B cell (primary cell): ENCODE data around the gene SKIDA1. TPM values are rescaled to one million over a fixed set of nuclear protein-coding genes. Genes with fewer than 3 reads are reported as not detected.

ENCODE experiments used
- ATAC-seq: fragments of 200-7000 bp; cut with Tn5 transposase; one replicate; pipeline ENCODE4 v1.10.0; 2021; ENCODE audit warnings: low read depth, mild to moderate bottlenecking, moderate number of reproducible peaks, moderate library complexity
- CTCF ChIA-PET: fragments of 350-600 bp; sonication (Branson Sonifier 250); formaldehyde crosslinking; loops from one replicate; lab custom pipeline; 2021; ENCODE audit warnings: antibody characterized with exemption, inconsistent platforms; lab: Charles Lee
- POLR2A ChIA-PET: fragments of 350-600 bp; sonication (Branson Sonifier 250); formaldehyde crosslinking; loops from one replicate; lab custom pipeline; 2021; ENCODE audit warnings: antibody characterized with exemption; lab: Charles Lee
- DNase-seq: peaks from one replicate; pipeline ENCODE4 v3.0.0; 2013
- H2AFZ ChIP-seq: 2 replicates; pipeline ENCODE4 v1.6.1; 2012; ENCODE audit warnings: mild to moderate bottlenecking, low read depth, low read length; ENCODE audit not compliant: insufficient read depth, poor library complexity, severe bottlenecking
- H3K27ac ChIP-seq, 2 donors: 1 replicate in 1 of 2; 2 replicates in 1 of 2; pipeline ENCODE4 v1.5.1; 2012 to 2013; ENCODE audit warnings: low read length in 2 of 2, mild to moderate bottlenecking in 2 of 2, moderate library complexity in 1 of 2
- H3K27me3 ChIP-seq, 4 experiments: fragments of 200-600 bp in 1 of 4; sonication (generic) in 1 of 4; replicated peaks in 1 of 4; 1 replicate in 2 of 4; 2 replicates in 2 of 4; pipeline versions ENCODE4 v1.6.1 to v1.7.0; 2013 to 2016; ENCODE audit warnings: low read length in 3 of 4, mild to moderate bottlenecking in 2 of 4, mixed read lengths in 1 of 4, moderate library complexity in 1 of 4; ENCODE audit not compliant: insufficient read depth in 4 of 4, control insufficient read depth in 3 of 4; ENCODE audit errors: control extremely low read depth in 1 of 4
- H3K36me3 ChIP-seq, 2 experiments: replicated peaks in 1 of 2; 1 replicate in 1 of 2; 2 replicates in 1 of 2; pipeline versions ENCODE4 v1.6.1 to v1.7.1; 2013; ENCODE audit warnings: low read length in 1 of 2; ENCODE audit not compliant: insufficient read depth in 2 of 2, control insufficient read depth in 1 of 2; ENCODE audit errors: control extremely low read depth in 1 of 2, extremely low read depth in 1 of 2
- H3K4me1 ChIP-seq, 2 donors: fragments of 200-600 bp in 1 of 2; sonication (generic) in 1 of 2; 1 replicate in 1 of 2; 2 replicates in 1 of 2; pipeline versions ENCODE4 v1.5.1 to v1.6.1; 2013 to 2017; ENCODE audit warnings: low read length in 2 of 2; ENCODE audit not compliant: control insufficient read depth in 2 of 2, insufficient read depth in 2 of 2
- H3K4me2 ChIP-seq: replicated peaks from 2 replicates; pipeline ENCODE3; 2012; ENCODE audit warnings: mild to moderate bottlenecking, low read depth, low read length; ENCODE audit not compliant: poor library complexity, severe bottlenecking
- H3K4me3 ChIP-seq, 5 experiments: fragments of 200-600 bp in 1 of 5; sonication (generic) in 1 of 5; 1 replicate in 3 of 5; 2 replicates in 2 of 5; pipeline versions ENCODE4 v1.5.1 to v1.7.0; 2011 to 2016; ENCODE audit warnings: low read length in 4 of 5, mild to moderate bottlenecking in 4 of 5, low read depth in 2 of 5, control low read depth in 1 of 5, moderate library complexity in 1 of 5; ENCODE audit not compliant: insufficient read depth in 1 of 5; ENCODE audit errors: control extremely low read depth in 1 of 5, extremely low read depth in 1 of 5
- H3K79me2 ChIP-seq: fragments of 200-600 bp; sonication (generic); one replicate; pipeline ENCODE4 v1.6.0; 2016; ENCODE audit warnings: low read length; ENCODE audit not compliant: control insufficient read depth, insufficient read depth
- H3K9ac ChIP-seq: fragments of 200-600 bp; sonication (generic); 2 replicates; pipeline ENCODE4 v1.6.1; 2017; ENCODE audit warnings: mild to moderate bottlenecking, low read length, moderate library complexity
- H3K9me3 ChIP-seq, 3 donors: one replicate each; pipeline versions ENCODE4 v1.6.1 to v1.7.1; 2013; ENCODE audit warnings: low read length in 2 of 3; ENCODE audit not compliant: control insufficient read depth in 2 of 3, insufficient read depth in 1 of 3; ENCODE audit errors: control extremely low read depth in 1 of 3
- H4K20me1 ChIP-seq: 2 replicates; pipeline ENCODE4 v1.6.0; 2012; ENCODE audit warnings: mild to moderate bottlenecking, low read length; ENCODE audit not compliant: insufficient read depth, control insufficient read depth, poor library complexity, severe bottlenecking
- H3K27ac Mint-ChIP-seq: one replicate; pipeline ENCODE4 v1.8.0; 2021; ENCODE audit warnings: mixed read lengths
- H3K27me3 Mint-ChIP-seq: one replicate; pipeline ENCODE4 v1.8.0; 2021; ENCODE audit warnings: mixed read lengths
- H3K4me1 Mint-ChIP-seq: one replicate; pipeline ENCODE4 v1.8.0; 2021; ENCODE audit warnings: mixed read lengths
- H3K4me3 Mint-ChIP-seq: one replicate; pipeline ENCODE4 v1.8.0; 2021; ENCODE audit warnings: mixed read lengths
- H3K9me3 Mint-ChIP-seq: one replicate; pipeline ENCODE4 v1.8.0; 2022; ENCODE audit warnings: mixed read lengths; ENCODE audit not compliant: insufficient read depth
- EZH2 ChIP-seq: IDR thresholded peaks from 2 replicates; pipeline ENCODE4 v1.6.1; 2012; ENCODE audit warnings: borderline replicate concordance, low read depth, mild to moderate bottlenecking, moderate library complexity, low read length; ENCODE audit not compliant: insufficient read depth, poor library complexity, severe bottlenecking
- WGBS: methylation state at CpG from one replicate; pipeline ENCODE4 v1.1.5; 2013; ENCODE audit warnings: missing lambda C conversion rate; ENCODE audit not compliant: insufficient coverage; 5-methylcytosine and 5-hydroxymethylcytosine counted together
- intact Hi-C: fragments of 100-400 bp; cut with micrococcal nuclease; formaldehyde crosslinking; loops from one replicate; pipeline ENCODE4 v1.10.0; 2022
- polyA plus RNA-seq: library from polyadenylated mRNA; depleted of rRNA; stranded (reverse); fragments of >200 nt; gene quantifications from 2 replicates; pipeline ENCODE4 v1.2.3, GENCODE V29; 2012
- total RNA-seq, 2 donors: library from RNA; stranded (reverse); fragments of 120-200 nt in 1 of 2; gene quantifications; 1 replicate in 1 of 2; 2 replicates in 1 of 2; pipeline versions ENCODE4 v1.2.3 to v1.2.4, GENCODE V29; 2013 to 2022
- TF ChIP-seq, protein P1 (sequence below): fragments of 200-600 bp; IDR thresholded peaks from one replicate; pipeline ENCODE4 v1.8.0; 2022; ENCODE audit warnings: antibody characterized with exemption, mild to moderate bottlenecking

Gene SKIDA1
- total and polyA plus RNA-seq, 2 donors (not counting 1 experiment from before 2014, with no cell fraction given), result 0.06 to 0.10 TPM

- ChIA-PET CTCF (interaction anchor here (0.7 kb wide), 1 partner anchor 1845 kb away, joined by 5 read pairs; no protein-coding TSS in a partner anchor), POLR2A (no interaction called here)
- H3K4me3 ChIP-seq, result no peak overlapping the region
- H3K27me3 ChIP-seq, result peaks cover 0 to 9% (median 4%) of the 10 kb centered on the region in 4 experiments
- Mint-ChIP-seq H3K27ac (no peak overlapping the region), H3K9me3 (no peaks in the 10 kb centered on the region), H3K4me1 (no peaks in the 10 kb centered on the region), H3K4me3 (no peak overlapping the region), H3K27me3 (peaks cover 47% of the 10 kb centered on the region)
- 70% methylated on average over 2 of the region's 6 CpGs for WGBS
- ATAC-seq, result no peak
- H2AFZ ChIP-seq, result no peak overlapping the region
- TF ChIP-seq, protein P1, sequence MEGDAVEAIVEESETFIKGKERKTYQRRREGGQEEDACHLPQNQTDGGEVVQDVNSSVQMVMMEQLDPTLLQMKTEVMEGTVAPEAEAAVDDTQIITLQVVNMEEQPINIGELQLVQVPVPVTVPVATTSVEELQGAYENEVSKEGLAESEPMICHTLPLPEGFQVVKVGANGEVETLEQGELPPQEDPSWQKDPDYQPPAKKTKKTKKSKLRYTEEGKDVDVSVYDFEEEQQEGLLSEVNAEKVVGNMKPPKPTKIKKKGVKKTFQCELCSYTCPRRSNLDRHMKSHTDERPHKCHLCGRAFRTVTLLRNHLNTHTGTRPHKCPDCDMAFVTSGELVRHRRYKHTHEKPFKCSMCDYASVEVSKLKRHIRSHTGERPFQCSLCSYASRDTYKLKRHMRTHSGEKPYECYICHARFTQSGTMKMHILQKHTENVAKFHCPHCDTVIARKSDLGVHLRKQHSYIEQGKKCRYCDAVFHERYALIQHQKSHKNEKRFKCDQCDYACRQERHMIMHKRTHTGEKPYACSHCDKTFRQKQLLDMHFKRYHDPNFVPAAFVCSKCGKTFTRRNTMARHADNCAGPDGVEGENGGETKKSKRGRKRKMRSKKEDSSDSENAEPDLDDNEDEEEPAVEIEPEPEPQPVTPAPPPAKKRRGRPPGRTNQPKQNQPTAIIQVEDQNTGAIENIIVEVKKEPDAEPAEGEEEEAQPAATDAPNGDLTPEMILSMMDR, result no peak
- no peak for TF ChIP-seq EZH2
- no peak for DNase-seq
- no peaks in the 10 kb centered on the region for H3K79me2 ChIP-seq
- no peaks in the 10 kb centered on the region for H3K9me3 ChIP-seq
- no peaks in the 10 kb centered on the region for H4K20me1 ChIP-seq
- no peak overlapping the region for H3K27ac ChIP-seq
- intact Hi-C loops, result no loop called here
- no peaks in the 10 kb centered on the region for H3K4me1 ChIP-seq
- no peaks in the 10 kb centered on the region for H3K36me3 ChIP-seq
- H3K9ac ChIP-seq, result no peak overlapping the region
- H3K4me2 ChIP-seq, result no peak overlapping the region
Measured at GRCh38 chr10:21488246-21488956, 37.1 kb downstream of the SKIDA1 start.

DNA sequence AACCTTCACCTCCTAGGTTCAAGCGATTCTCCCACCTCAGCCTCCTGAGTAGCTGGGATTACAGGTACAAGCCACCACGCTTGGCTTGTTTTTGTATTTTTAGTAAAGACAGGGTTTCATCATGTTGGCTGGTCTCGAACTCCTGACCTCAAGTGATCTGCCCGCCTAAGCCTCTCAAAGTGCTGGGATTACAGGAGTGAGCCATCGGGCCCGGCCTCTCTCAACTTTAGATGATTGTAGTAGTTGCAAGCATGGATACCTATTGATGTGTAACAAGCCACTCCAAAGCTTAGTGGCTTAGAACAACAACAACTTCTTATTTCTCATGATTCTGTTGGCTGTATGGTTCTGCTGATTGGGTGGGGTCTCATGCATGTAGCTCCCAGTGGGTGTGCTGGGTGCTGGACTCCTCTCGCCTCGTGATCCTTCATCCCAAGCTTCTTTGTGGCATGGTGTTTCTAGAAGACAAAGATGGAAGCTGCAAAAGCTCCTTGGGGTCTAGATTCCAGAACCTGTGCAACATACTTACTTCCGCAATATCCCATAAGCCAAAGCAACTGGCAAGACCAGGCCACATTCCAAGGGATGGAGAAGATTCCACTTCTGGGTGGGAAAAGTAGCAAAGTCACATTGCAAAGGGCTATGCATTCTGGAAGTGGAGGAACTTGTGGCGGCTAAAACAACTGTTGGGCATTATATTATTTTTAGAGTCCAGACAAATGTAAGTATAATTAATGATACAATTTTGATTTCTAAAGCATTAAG is 37.9 kb downstream of the SKIDA1 start:
- H3K4me3 Mint-ChIP-seq, result no peak overlapping the region
- Histone ChIP-seq H3K4me2 (no peak overlapping the region), H3K36me3 (no peaks in the 10 kb centered on the region), H3K79me2 (no peaks in the 10 kb centered on the region), H3K4me3 (no peak overlapping the region), H4K20me1 (no peaks in the 10 kb centered on the region), H3K9me3 (no peaks in the 10 kb centered on the region), H3K9ac (no peak overlapping the region), H3K27me3 (peaks cover 0 to 8% (median under 1%) of the 10 kb centered on the region in 4 experiments), H3K27ac (no peak overlapping the region), H3K4me1 (no peaks in the 10 kb centered on the region), H2AFZ (no peak overlapping the region)
- WGBS, result 94% methylated on average over 4 of the region's 10 CpGs
- peaks cover 48% of the 10 kb centered on the region for H3K27me3 Mint-ChIP-seq
- intact Hi-C loops, result no loop called here
- H3K9me3 Mint-ChIP-seq, result no peaks in the 10 kb centered on the region
- ATAC-seq, result no peak
- no peak for TF ChIP-seq EZH2
- TF ChIP-seq, protein P1, result no peak
- no peak for DNase-seq
- ChIA-PET CTCF (no interaction called here), POLR2A (no interaction called here)
- H3K4me1 Mint-ChIP-seq, result no peaks in the 10 kb centered on the region
- H3K27ac Mint-ChIP-seq, result no peak overlapping the region
